HTR-8/SVneo (cell line): Measurements from ENCODE around the gene NPC1.
"Not testable (repeated sequence)": the region's sequence is repeated elsewhere in the genome, so short reads cannot be mapped to it uniquely, and the experiment has no call there.

Experiments
- DNase-seq: peaks from one replicate; pipeline ENCODE4 v3.0.0; 2011; ENCODE audit warnings: low spot score, mixed read lengths; ENCODE audit not compliant: insufficient read length
- FAIRE-seq: peaks from 2 replicates; lab custom pipeline; 2011; peaks lifted over from hg19 to GRCh38; lab: Jason Lieb, UNC

The NPC1 gene

DNA sequence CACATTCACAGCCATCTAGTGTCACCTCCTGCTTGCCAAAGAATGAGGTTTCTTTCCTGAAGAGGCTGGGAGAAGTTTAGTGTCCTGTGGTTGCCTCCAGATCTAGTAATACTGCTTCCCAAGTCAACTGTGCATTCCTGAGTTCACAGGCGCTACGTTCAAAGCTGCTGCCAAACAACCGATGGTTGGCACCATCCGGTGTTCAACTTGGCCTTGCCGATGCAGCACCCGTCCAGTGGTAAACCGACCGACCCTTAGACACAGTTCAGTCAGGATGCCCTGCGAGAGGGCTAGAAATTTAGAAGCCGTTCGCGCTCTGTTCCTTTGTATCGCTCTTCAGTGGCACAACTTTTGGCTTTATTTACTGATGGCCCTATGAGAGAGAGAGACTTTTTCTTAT, 54.4 kb downstream of the NPC1 start:
- DNase-seq (no peak), FAIRE-seq (no peak)

DNA sequence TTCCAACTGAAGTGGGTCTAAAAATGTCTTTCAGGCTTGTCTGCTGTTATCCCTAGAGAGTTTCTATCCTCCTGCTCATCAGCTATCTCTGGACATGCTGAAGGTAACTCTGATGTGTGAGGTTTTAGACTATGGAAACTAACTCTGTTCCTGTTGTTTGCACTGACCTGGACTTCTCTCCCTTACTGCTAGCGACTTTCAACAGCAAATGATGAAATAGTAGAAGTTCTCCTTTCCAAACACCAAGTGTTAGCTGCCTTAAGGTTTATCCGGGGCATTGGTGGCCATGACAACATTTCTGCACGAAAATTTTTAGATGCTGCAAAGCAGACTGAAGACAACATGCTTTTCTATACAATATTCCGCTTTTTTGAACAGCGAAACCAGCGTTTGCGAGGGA, 56.1 kb downstream of the NPC1 start:
- FAIRE-seq (no peak), DNase-seq (no peak)

DNA sequence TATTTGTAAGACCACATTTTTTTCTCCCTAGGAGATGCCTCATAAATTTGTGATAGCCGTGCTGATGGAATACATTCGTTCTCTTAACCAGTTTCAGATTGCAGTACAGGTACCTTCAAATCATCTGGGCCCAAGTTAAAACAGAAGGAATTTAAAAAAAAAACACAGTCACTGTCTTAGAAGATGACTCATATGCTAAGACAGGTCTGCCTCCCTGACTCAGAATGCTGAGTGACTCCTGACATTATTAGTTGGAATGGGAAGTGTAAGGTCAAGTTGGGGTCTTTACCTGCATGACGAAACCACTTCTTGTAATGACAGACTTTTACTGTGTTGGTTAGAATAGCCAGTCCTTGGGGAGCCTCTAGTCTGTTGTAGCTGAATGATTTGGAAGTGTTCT, 56.7 kb downstream of the NPC1 start:
- DNase-seq (peak; percentile 34), FAIRE-seq (no peak)

DNA sequence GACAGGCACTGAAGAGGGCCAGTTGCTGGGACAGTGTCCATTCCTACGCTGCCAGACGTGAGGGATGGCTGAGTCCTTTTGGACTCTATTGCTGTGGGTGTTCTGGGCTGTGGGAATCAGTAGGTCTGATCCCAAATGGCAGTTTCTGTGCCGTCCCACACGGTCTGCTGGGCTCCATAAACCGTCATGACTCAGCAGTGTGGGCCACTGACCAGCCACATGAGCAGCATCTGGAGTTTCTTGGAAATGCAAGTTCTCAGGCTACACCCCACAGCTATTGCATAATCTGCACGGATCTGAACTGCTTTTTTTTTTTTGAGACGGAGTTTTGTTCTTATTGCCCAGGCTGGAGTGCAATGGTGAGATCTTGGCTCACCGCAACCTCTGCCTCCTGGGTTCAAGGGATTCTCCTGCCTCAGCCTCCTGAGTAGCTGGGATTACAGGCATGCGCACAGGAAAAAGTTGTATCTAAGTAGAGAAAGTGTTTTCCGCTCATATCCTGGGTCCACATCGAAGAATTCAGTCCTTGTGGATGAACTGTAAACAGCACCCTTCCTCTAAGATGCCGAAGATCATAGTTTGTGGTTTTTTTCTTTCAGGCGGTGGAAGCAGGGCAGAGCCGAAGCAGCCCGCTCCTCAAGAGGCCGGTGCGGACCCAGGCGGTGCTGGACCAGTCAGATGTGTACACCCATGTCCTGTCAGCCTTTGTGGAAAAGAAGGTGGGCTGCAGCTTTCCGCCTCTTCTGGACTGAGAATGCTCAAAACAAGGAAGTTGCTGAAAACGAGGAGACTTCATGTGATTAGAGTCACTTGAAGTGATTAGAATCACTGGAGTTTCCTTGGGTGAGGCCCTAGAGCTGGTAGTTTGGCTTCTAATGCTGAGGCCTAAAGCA, 57.5 kb downstream of the NPC1 start:
- no peak for DNase-seq

DNA sequence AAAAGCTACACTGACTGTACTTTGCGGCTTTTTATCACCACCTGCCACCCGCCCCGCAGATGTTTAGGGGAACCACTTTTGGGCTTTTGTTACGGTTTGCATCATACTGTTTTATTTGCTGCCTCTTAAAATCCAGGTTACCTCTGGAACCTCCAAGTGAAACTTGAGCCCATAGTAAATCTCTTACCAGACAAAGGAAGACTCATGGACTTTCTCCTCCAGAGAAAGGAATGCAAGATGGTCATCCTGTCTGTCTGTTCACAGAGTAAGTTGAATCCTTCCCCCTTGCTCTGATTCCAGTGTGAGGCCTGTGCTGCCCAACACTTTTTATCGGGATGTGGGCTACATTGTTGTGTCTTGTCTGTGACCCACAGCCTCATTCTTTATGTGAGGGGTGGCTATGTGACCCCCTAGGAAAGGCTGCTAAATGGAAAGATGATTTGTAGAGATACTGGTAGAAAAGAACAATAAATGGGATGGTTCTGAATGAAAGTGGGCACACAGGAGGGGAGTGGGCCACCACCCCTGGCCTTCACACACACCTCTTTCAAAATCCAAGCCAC, 59.7 kb downstream of the NPC1 start:
- FAIRE-seq (no peak), DNase-seq (no peak)

More for the DNA sequence above, 57.5 kb downstream of the NPC1 start:
- FAIRE-seq, result no peak

DNA sequence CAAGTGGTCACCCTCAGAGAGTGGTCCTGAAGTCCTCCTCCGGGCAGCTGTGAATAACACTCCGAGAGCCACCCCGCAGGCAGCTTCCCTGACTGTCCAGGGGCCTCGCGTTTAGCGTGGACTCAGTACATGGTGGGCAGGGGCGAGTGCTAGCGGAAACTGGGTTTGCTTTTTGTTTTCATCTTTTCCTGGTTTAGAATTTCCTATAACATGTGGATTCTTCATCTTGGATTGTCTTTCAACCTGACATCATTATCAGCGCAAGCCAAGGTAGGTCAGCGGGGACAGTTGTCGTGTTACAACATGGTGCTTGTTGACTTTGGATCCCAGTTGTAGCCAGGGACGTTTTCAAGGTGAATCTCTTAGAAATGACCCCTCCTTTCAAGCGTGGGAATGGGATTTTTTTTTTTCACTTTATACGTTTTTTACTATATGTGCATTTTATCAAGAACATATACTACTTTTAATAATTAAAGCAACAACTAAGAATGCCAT, 62.0 kb downstream of the NPC1 start:
- DNase-seq, result no peak
- no peak for FAIRE-seq

DNA sequence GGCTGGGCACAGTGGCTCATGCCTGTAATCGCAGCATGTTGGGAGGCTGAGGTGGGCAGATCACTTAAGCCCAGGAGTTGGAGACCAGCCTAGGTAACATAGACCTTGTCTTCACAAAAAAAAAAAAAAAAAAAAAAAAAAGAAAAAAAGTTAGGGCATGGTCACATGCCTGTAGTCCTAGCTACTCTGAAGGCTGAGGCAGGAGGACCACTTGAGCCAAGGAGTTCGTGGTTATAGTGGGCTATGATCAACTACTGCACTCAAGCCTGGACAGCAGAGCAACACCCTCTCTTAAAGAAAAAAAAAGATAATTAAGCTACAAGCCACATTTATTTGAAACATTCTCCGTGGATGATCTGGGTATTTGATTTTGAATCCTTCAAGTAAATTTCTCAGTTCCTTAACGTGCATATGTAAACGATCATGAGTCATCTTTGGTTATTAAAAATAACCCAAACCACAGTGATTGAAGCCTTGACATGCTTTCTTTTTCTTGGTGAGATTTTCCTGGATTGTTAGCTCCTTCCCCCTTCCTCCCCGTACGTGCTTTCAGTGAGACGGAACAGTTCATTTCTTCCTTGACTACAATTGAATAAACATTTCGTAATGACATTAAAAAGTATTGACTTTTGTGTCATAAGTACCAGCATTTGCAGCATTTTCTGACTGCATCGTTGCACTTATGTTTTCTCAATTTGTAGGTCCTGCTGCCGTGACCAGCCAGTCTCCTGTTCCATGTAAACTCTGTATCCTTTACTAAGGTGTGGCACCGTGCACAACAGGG, 62.7 kb downstream of the NPC1 start:
- FAIRE-seq (no peak), DNase-seq (no peak)

DNA sequence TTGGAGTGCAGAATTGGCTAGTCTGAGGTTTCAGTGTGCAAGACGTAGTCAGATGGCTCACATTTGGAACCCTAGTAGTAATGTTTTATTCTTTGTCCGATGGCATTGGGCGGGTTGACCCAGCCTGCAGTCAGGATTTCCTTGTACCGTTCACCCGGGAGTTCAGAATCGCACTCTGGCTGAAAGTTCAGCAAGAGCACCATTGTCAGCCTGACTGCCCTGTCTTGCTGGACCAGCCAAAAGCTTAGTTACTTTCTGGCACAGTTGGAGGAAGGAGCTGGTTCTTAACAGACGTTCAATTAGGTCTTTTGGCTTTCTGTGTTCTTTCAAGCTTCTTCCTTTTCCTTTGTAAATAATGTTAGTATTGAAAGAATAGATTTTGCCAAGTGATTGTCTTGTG, 64.4 kb downstream of the NPC1 start:
- FAIRE-seq (no peak), DNase-seq (no peak)

DNA sequence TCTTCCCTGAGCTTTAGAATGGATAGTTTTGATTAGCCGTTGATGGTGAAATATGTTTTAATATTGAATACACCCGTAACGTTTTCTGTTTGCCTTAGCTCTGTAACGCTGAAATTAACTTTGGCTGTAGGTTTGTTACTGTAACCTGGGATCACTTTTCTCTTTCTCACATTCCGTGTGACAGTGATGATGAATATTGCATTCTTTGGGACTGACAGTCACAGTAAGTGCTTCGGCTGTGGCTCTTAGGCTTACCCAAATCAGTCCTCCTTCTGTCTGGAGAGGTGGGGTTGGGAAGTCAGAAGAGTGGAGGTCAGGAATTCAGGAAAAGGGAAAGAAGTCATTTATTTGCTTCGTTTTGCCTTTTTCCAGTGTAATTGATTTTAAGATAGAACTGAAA, 65.0 kb downstream of the NPC1 start:
- FAIRE-seq, result no peak
- DNase-seq, result no peak

DNA sequence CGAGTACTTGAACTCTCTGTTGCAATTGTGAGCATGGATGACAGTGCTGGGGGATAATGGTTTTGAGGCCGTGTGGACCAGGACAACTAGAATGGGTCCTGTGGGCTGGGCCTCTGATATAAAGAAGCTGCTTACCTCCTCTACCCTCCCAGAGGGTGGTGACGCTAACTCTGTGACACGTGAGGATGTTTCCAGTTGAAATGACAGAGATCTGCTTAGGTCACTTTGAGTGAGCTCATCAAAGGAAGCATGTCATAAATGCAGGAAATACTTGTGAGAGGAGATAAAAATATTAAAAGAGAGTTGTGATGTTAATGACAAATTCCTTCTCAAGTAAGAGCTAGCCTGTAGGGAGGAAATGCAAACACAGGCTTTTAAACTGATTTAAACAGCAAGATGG, 66.6 kb downstream of the NPC1 start:
- FAIRE-seq (no peak), DNase-seq (no peak)

DNA sequence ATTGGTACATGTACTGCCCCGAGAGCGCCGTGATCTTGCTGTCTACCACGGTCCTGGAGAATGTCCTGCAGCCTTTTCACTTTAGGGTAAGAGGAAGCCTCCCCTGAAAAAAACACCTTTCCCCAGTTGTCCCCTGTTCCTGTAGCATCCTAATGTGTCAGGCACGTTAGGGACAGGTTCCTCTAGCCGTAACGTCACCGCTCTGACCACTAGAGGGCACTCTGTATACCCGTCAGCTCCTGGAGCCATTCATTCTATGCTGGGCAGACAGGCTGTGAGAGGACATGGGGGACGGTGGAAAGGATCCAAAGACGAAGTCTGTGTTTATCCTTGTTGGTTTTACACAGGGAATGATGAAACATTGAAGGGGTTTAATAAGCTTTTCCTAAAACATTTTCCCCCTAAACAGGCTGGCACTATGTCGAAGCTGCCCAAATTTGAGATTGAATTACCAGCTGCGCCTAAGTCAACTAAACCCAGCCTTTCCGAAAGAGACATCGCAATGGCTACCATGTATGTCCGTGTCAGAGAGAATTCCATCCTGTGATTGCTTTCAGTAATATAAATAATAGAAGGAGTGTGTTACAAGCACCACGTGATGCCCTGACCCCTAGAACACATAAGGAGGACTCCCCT, 70.3 kb downstream of the NPC1 start:
- FAIRE-seq, result no peak
- peak; percentile 63 for DNase-seq

DNA sequence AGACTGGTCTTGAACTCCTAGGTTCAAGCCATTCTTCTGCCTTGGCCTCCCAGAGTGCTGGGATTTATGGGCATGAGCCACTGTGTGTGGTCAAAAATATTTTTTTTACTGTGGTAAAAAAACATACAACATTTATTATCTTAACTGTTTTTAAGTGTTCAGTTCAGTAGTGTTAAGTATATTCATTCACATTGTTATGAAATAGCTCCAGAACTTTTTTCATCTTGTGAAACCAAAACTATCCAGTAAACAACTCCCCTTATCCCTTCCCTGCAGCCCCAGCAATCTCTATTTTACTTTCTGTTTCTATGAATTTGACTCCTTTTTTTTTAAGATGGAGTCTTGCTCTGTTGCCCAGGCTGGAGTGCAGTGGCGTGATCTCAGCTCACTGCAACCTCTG, 73.7 kb downstream of the NPC1 start:
- DNase-seq (no peak), FAIRE-seq (no peak)

DNA sequence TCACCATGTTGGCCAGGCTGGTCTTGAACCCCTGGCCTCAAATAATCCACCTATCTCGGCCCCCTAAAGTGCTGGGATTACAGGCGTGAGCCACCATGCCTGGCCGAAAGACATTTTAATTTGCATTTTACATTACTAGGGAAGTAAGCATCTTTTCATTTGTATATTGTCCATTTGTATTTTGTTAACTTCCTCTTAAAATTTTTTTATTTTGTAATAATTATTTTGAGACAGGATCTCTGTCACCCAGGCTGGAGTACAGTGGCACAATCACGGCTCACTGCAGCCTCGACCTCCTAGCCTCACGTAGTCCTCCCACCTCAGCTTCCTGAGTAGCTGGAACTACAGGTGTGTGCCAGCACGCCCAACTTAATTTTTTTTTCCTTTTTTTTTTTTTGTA, 74.1 kb downstream of the NPC1 start:
- DNase-seq, FAIRE-seq: not testable (repeated sequence)

DNA sequence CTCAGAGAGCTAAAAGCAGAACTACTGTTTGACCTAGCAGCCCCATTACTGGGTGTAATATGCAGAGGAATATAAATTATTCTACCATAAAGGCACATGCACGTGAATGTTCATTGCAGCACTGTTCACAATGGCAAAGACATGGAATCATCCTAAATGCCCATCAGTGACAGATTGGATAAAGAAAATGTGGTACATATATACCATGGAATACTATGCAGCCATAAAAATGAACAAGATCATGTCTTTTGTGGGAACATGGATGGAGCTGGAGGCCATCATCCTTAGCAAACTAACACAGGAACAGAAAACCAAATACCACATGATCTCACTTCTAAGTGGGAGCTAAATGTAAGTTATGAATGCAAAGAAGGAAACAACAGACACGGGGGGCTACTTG, 75.4 kb downstream of the NPC1 start:
- DNase-seq, FAIRE-seq: not testable (repeated sequence)

DNA sequence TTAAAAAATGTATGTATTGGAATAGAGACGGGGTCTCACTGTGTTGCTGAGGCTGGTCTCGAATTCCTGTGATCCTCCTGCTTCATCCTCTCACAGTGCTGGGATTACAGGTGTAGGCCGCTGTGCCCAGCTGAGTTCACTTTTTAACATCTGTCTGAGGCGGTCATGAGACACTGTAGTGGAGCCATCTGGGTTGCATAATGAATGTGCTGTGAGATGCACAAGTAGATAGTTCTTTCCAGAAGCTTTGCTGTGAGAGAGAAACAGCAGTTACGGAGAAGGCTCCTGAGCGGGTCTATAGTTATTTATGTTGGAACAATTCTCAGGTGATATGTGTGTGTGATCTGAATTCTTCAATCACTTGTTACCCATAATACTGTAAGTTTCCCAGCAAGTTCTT, 79.9 kb downstream of the NPC1 start:
- FAIRE-seq (no peak), DNase-seq (no peak)

DNA sequence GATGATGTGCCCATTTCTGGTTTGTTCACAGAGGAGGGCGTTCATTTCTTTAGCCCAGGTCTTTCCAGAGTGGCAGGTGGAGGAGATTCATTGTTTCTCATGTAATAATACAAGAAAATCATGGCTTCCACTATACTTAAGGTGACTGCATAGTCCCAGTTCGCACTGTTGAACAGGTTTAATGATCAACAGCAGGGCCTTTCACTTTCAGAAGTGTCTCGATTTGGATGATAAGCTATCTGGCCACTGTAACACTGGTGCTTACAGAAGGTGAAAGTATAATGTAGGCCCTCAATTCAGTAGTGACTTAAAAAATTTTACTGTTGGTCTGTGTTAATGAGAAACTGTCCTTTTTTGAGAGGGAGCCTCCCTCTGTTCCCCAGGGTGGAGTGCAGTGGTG, 81.6 kb downstream of the NPC1 start:
- no peak for FAIRE-seq

DNA sequence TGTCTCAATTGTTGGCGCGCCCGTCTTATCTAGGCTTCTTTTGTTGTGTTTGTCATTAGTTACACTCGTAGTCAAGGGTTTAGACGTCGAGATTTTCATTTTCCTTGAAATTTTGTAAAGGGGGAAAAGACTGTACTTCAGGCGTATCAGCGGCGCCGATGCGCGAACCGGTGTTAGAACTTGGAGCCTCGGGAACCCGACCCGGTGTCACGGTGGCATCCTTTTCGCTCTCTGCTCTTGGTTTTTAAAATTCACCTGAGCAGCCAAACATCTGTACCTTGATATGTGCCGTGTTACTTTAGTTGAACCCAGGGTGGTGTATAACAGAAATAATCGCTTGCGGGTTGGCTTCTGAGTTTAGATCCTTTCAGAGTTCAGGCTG, 82.4 kb downstream of the NPC1 start:
- FAIRE-seq (no peak), DNase-seq (no peak)

More for the DNA sequence above, 81.6 kb downstream of the NPC1 start:
- no peak for DNase-seq

DNA sequence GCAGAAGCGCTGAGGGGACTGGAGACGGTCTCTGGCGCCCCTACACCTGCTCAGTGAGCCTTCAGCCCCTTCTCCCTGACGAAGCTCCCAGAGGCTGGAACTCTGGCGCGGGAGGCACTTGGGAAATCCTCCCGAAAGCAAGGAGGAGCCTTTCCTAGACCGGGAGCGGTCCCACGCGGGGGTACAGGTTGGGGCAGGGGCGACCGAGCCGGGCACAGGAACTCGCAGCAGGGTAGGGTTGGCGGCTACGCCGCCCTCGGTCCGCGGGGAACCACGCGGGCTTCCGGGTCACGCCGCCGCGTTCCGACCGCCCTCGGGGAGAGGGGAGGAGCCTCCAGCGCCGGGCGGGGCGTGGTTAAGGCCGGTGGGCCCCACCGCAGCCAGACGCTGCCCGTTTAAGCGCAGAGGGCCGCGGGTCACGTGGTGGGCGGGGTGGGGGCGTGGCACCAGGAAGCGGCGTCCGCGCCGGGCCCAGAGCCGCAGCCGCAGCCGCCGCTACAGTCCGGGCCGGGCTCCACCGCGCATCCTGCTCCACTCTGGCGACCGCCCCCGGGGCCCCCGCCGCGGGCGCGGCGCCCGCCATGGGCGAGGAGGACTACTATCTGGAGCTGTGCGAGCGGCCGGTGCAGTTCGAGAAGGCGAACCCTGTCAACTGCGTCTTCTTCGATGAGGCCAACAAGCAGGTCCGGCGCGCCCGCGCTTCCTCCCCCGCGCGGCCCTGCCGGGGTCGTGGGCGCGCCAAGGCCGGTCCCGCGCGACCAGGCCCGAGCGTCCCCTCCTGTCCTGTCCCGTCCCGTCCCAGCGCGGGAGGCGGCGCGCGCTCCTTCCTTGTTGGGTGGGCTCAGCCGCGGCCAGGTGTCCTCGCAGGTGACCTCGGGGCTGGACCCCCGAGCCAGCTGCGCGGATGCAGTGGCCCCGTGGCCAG, 83.0 kb downstream of the NPC1 start, which contains the start of gene RMC1:
RMC1 (plus strand) TSS at position 474 of the 925 bp plus-strand sequence; CDS start at position 582, 108 bp downstream.
- DNase-seq (peak; percentile 75), FAIRE-seq (no peak)

DNA sequence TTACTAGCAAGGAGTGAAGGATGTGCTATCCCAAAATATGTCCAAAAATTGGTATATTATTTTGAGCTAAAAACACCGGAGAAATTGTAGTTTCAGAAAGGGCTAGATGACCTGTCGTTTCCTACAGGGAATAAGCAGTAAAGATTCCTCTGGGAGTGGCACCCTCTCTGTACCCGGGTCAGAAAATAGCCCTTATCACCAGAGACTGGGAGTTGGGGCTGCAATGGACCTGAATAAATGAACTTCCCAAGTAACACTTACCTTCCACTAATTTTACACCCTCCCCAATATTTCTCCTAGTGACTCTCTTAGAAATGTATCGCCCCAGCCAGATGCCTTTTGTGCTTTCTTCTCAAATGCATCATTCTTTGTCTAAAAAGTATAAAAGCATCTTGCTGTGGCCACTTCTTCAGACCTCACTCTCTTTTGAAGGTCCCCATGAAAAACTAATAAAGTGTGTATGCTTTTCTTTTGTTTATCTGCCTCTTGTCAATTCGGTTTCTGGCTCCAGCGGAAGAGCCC, 83.7 kb downstream of the NPC1 start:
- FAIRE-seq (no peak), DNase-seq (no peak)
